GM21717 (cell line): ENCODE data around the gene SIPA1L2.

Experiments
- ATAC-seq: cut with Tn5 transposase; IDR thresholded peaks from one replicate; pipeline ENCODE4 v1.9.1; 2021; ENCODE audit warnings: mild to moderate bottlenecking, moderate library complexity; ENCODE audit not compliant: unreplicated experiment

The SIPA1L2 gene

GRCh38 chr1:232591344-232591743 is 38.6 kb downstream of the SIPA1L2 start:
- no peak for ATAC-seq

- peak; percentile 50 for ATAC-seq
These were observed 39.2 kb downstream of the SIPA1L2 start for GRCh38 chr1:232590744-232591082.

- ATAC-seq = peak; percentile 30
These were observed 39.9 kb downstream of the SIPA1L2 start for GRCh38 chr1:232589812-232590743.

GRCh38 chr1:232589111-232589811 is 40.7 kb downstream of the SIPA1L2 start:
- ATAC-seq = no peak

- no peak for ATAC-seq
These were observed 42.6 kb downstream of the SIPA1L2 start for GRCh38 chr1:232587141-232588008.

- no peak for ATAC-seq
These were observed 43.3 kb downstream of the SIPA1L2 start for GRCh38 chr1:232586679-232587078.

- ATAC-seq = no peak
These were observed 44.4 kb downstream of the SIPA1L2 start for GRCh38 chr1:232585486-232585885.

GRCh38 chr1:232581932-232582331 is 48.0 kb downstream of the SIPA1L2 start:
- no peak for ATAC-seq
